Cardiac muscle cell (in vitro differentiated cells and primary cell): ENCODE results near the gene AQP9. TPM values are rescaled to one million over a fixed set of nuclear protein-coding genes. Genes with fewer than 3 reads are reported as not detected.

Source experiments
- DNase-seq, 2 donors: peaks; one replicate each; pipeline versions ENCODE4 v3.0.0 to v3.0.0-alpha.2; 2010 to 2017; ENCODE audit warnings: low read depth in 1 of 2, low spot score in 1 of 2
- H3K27ac ChIP-seq: fragments of 200-600 bp; sonication (generic); 2 replicates; pipeline ENCODE4 v1.5.1; 2016
- H3K27me3 ChIP-seq: fragments of 200-600 bp; sonication (generic); 2 replicates; pipeline ENCODE4 v1.6.0; 2016; ENCODE audit warnings: control low read depth
- H3K36me3 ChIP-seq: fragments of 200-600 bp; sonication (generic); 2 replicates; pipeline ENCODE4 v1.5.1; 2016; ENCODE audit warnings: control low read depth
- H3K4me1 ChIP-seq: fragments of 200-600 bp; sonication (generic); 2 replicates; pipeline ENCODE4 v1.8.1; 2017; ENCODE audit warnings: low read depth, mild to moderate bottlenecking, mixed run types
- H3K4me3 ChIP-seq: fragments of 200-600 bp; sonication (generic); 2 replicates; pipeline ENCODE4 v1.5.1; 2016; ENCODE audit warnings: mild to moderate bottlenecking
- H3K9me3 ChIP-seq: fragments of 200-600 bp; sonication (generic); 2 replicates; pipeline ENCODE4 v1.5.1; 2017; ENCODE audit warnings: low read depth, mild to moderate bottlenecking, control low read depth
- polyA plus RNA-seq: library from polyadenylated mRNA; unstranded; fragments of >200 nt; fragmentation: Nextera tagmentation; extraction: Ambion mirVana; gene quantifications from 2 replicates; pipeline ENCODE4 v1.2.1, GENCODE V29; 2016
- total RNA-seq: library from RNA; depleted of rRNA; stranded (reverse); fragments of >200 nt; gene quantifications from 2 replicates; pipeline ENCODE4 v1.2.3, GENCODE V29; 2016
- TF ChIP-seq, protein P1 (sequence below): IDR thresholded peaks from 2 replicates; pipeline ENCODE4 v1.5.1; 2012; ENCODE audit warnings: low read depth, mild to moderate bottlenecking, low read length

The AQP9 gene
- total and polyA plus RNA-seq, 2 experiments from 2014 or later: not detected

GRCh38 chr15:58159827-58160386 lies 21.7 kb downstream of the AQP9 start:
- Histone ChIP-seq H3K36me3 (no peaks in the 10 kb centered on the region), H3K4me3 (no peak overlapping the region), H3K27ac (no peak overlapping the region), H3K4me1 (no peaks in the 10 kb centered on the region), H3K9me3 (no peaks in the 10 kb centered on the region), H3K27me3 (no peaks in the 10 kb centered on the region)
- TF ChIP-seq, protein P1, sequence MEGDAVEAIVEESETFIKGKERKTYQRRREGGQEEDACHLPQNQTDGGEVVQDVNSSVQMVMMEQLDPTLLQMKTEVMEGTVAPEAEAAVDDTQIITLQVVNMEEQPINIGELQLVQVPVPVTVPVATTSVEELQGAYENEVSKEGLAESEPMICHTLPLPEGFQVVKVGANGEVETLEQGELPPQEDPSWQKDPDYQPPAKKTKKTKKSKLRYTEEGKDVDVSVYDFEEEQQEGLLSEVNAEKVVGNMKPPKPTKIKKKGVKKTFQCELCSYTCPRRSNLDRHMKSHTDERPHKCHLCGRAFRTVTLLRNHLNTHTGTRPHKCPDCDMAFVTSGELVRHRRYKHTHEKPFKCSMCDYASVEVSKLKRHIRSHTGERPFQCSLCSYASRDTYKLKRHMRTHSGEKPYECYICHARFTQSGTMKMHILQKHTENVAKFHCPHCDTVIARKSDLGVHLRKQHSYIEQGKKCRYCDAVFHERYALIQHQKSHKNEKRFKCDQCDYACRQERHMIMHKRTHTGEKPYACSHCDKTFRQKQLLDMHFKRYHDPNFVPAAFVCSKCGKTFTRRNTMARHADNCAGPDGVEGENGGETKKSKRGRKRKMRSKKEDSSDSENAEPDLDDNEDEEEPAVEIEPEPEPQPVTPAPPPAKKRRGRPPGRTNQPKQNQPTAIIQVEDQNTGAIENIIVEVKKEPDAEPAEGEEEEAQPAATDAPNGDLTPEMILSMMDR: no peak
- DNase-seq: no peak

DNA sequence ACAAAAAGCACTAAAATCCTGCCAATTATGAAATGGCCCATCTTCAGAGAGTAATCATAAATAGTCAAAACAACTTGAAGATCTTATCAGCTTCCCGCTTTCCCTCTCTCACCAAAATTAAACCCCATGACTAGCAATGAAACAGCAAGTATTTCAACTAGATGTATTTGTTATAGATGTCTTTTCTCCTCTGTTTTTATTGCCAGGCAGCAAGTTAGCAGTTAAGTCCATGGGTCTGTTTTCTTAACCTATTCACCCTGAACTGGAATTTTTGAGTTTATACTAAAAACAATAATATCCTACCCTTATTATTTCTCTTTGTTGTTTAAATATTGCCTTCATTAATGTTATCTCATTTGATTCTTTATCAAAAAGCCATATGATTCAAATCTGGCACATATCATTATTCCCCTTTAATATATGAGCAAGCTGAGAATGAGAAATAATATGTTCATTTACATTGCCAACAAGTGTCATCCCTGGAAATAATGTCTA lies 23.3 kb downstream of the AQP9 start:
- Histone ChIP-seq H3K4me1 (no peaks in the 10 kb centered on the region), H3K9me3 (no peaks in the 10 kb centered on the region), H3K27me3 (no peaks in the 10 kb centered on the region), H3K4me3 (no peak overlapping the region), H3K36me3 (no peaks in the 10 kb centered on the region), H3K27ac (no peak overlapping the region)
- no peak for DNase-seq
- TF ChIP-seq, protein P1: no peak

DNA sequence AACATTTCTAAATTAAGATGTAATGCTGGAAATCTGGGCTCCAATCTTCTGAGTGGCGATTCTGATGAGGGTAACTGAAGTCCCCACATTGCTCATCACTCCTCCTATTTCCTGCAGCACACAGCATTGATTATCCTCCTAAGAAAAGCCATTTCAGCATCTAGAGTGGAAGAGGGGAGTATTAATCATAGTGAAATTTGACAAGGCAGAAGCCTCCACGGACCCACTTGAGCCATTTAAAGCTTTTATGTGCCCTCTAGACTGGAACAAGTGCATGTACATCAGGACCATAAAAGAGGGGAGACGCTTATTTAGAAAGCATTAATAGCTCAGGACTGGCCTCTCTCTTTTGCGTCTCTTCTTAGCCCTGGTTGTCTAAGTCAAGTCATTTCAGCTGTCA lies 25.8 kb downstream of the AQP9 start:
- Histone ChIP-seq H3K4me3 (no peak overlapping the region), H3K9me3 (no peaks in the 10 kb centered on the region), H3K36me3 (no peaks in the 10 kb centered on the region), H3K27me3 (no peaks in the 10 kb centered on the region), H3K4me1 (no peaks in the 10 kb centered on the region), H3K27ac (no peak overlapping the region)
- DNase-seq: no peak
- TF ChIP-seq, protein P1: no peak

DNA sequence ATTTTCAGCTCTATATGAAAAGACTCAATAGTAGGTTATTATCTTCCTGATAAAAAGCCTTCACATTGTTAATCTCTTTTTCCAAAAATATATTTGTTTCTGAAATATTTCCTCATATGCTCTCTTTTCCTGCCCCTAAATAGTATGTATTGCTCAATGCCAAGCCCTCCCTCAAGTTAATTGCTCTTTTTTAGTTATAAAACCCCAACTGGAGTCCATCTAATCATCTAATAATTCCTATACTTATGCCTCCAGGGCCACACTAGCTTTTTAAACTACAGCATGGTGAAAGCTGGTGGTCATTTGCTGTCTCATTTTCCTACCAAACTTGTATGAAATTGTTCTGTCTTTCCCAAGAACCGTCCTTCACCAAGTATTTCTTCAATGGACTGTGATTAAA lies 26.7 kb downstream of the AQP9 start:
- H3K4me1 ChIP-seq: no peaks in the 10 kb centered on the region
- TF ChIP-seq, protein P1: no peak
- H3K4me3 ChIP-seq: no peak overlapping the region
- H3K27ac ChIP-seq: no peak overlapping the region
- no peaks in the 10 kb centered on the region for H3K9me3 ChIP-seq
- H3K36me3 ChIP-seq: no peaks in the 10 kb centered on the region
- no peaks in the 10 kb centered on the region for H3K27me3 ChIP-seq
- no peak for DNase-seq

- TF ChIP-seq, protein P1: no peak
- DNase-seq: peak; percentile 65 to 86
Measured at GRCh38 chr15:58165661-58166060, 27.5 kb downstream of the AQP9 start.

More at GRCh38 chr15:58165661-58166060, 27.5 kb downstream of the AQP9 start:
- Histone ChIP-seq H3K9me3 (no peaks in the 10 kb centered on the region), H3K27ac (no peak overlapping the region), H3K36me3 (no peaks in the 10 kb centered on the region), H3K27me3 (no peaks in the 10 kb centered on the region), H3K4me1 (no peaks in the 10 kb centered on the region), H3K4me3 (no peak overlapping the region)
